ENCODE results near the gene SNAI1. TPM values are rescaled to one million over a fixed set of nuclear protein-coding genes. Genes with fewer than 3 reads are reported as not detected.

Gene SNAI1
- total RNA-seq, 1 donor from 2014 or later = 3.2 TPM

- DNase-seq (ENCODE audit: low spot score) = no peak
Observed at GRCh38 chr20:50034567-50035180, 51.9 kb downstream of the SNAI1 start.

GRCh38 chr20:50036703-50037102, 53.9 kb downstream of the SNAI1 start:
- DNase-seq (ENCODE audit: low spot score) = no peak

- no peak for DNase-seq (ENCODE audit: low spot score)
Observed at GRCh38 chr20:50037123-50037522, 54.3 kb downstream of the SNAI1 start.

GRCh38 chr20:50037575-50037974, 54.8 kb downstream of the SNAI1 start:
- DNase-seq (ENCODE audit: low spot score) = no peak

GRCh38 chr20:50038169-50038568, 55.4 kb downstream of the SNAI1 start:
- no peak for DNase-seq (ENCODE audit: low spot score)

Other genes starting within 250 kb of the SNAI1 start
- 9.7 TPM for gene SLC9A8, start 170.2 kb upstream of the SNAI1 start, total RNA-seq
- gene SPATA2, start 67.5 kb upstream of the SNAI1 start, total RNA-seq = 13.4 TPM
- 78.8 TPM for gene RNF114, start 46.6 kb upstream of the SNAI1 start, total RNA-seq
- gene UBE2V1, start 130.2 kb downstream of the SNAI1 start, total RNA-seq = 82.6 TPM
- 28.6 TPM for gene PEDS1, start 170.7 kb downstream of the SNAI1 start, total RNA-seq
- 87.4 TPM for gene CEBPB, start 207.8 kb downstream of the SNAI1 start, total RNA-seq

Data from mucosa of gallbladder (tissue), 1 donor.